ENCODE data around the gene ARFGAP2. TPM values are rescaled to one million over a fixed set of nuclear protein-coding genes. Genes with fewer than 3 reads are reported as not detected.
"Not testable (repeated sequence)": the region's sequence is repeated elsewhere in the genome, so short reads cannot be mapped to it uniquely, and the experiment has no call there.

Gene ARFGAP2
- total RNA-seq, 2 donors from 2014 or later = 181 to 189 TPM

DNA sequence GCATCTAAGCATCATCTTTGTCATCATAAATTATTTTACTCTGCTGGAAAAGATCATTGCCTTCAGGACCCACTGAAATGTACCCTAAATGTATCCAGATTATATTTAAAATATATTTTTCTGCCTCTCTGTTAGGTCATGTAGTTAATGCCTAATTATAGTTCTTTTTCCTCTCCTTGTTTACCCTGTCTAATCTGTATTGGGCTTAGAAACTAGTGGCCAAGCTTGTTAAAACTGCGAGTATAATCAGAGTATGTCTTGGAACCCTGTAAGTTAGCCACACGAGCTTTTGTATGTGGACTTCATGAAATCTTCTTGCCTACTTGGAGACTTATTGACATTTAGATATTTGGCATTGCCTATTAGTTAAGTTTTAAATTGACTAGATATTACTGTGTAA lies 55.6 kb downstream of the ARFGAP2 start:
- peaks cover 1% of the 10 kb centered on the region for H3K4me1 Mint-ChIP-seq
- no peak overlapping the region for H3K27ac Mint-ChIP-seq
- no peak overlapping the region for H3K4me3 Mint-ChIP-seq
- H3K27me3 Mint-ChIP-seq = no peaks in the 10 kb centered on the region
- no peaks in the 10 kb centered on the region for H3K9me3 ChIP-seq (ENCODE audit: control insufficient read depth, low read length, poor library complexity, severe bottlenecking)
- no peaks in the 10 kb centered on the region for H3K36me3 Mint-ChIP-seq (ENCODE audit: low read depth)
- ATAC-seq (no peak), DNase-seq (no peak)

DNA sequence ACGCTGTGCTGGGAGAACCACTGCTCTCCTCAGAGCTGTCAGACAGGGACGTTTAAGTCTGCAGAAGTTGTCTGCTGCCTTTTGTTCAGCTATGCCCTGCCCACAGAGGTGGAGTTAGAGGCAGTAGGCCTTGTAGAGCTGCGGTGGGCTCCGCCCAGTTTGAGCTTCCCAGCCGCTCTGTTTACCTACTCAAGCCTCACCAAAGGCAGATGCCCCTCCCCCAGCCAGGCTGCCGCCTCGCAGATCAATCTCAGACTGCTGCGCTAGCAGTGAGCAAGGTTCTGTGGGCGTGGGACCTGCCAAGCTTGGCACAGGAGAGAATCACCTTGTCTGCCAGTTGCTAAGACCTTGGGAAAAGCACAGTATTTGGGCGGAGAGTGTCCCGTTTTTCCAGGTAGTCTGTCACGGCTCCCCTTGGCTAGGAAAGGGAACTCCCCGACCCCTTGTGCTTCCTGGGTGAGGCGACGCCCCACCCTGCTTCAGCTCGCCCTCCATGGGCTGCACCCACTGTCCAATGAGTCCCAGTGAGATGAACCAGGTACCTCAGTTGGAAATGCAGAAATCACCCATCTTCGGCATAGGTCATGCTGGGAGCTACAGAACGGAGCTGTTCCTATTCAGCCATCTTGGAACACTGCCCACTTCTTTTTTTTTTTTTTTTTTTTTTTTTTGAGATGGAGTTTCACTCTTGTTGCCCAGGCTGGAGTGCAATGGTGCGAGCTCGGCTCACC lies 57.6 kb downstream of the ARFGAP2 start:
- H3K9me3 ChIP-seq (ENCODE audit: control insufficient read depth, low read length, poor library complexity, severe bottlenecking); H3K27me3 Mint-ChIP-seq; H3K4me1 Mint-ChIP-seq; H3K4me3 Mint-ChIP-seq; H3K36me3 Mint-ChIP-seq (ENCODE audit: low read depth); H3K27ac Mint-ChIP-seq: not testable (repeated sequence)
- peak in 2 of 3 donors; percentile 15 to 22 for DNase-seq
- ATAC-seq = peak; percentile 50

Other genes starting within 250 kb of the ARFGAP2 start
- gene CSTPP1, start 240.1 kb downstream of the ARFGAP2 start, total RNA-seq = 10 to 100 TPM; 12.2 to 13.8 TPM
- 1 to 10 TPM in 1 of 2 donors, under 1 TPM in 1; 0.30 to 1.4 TPM for gene PACSIN3, start 9.6 kb upstream of the ARFGAP2 start, total RNA-seq
- gene DDB2, start 38.1 kb upstream of the ARFGAP2 start, total RNA-seq = 10 to 100 TPM; 75.3 to 77.0 TPM
- 10 to 100 TPM; 19.6 to 23.1 TPM for gene ACP2, start 71.9 kb upstream of the ARFGAP2 start, total RNA-seq
- 1 to 10 TPM; 2.2 to 4.3 TPM for gene NR1H3, start 81.1 kb upstream of the ARFGAP2 start, total RNA-seq
- gene MADD, start 93.3 kb upstream of the ARFGAP2 start, total RNA-seq = 100 to 1,000 TPM; 155 to 209 TPM
- under 1 TPM in 1 of 2 donors, not detected in 1; 0.10 TPM for gene MYBPC3, start 175.8 kb upstream of the ARFGAP2 start, total RNA-seq
- 10 to 100 TPM in 1 of 2 donors, 1 to 10 TPM in 1; 4.9 to 14.9 TPM for gene SPI1, start 201.7 kb upstream of the ARFGAP2 start, total RNA-seq
- gene SLC39A13, start 231.7 kb upstream of the ARFGAP2 start, total RNA-seq = 10 to 100 TPM; 31.6 to 31.8 TPM
- 10 to 100 TPM; 47.8 to 55.2 TPM for gene PSMC3, start 249.6 kb upstream of the ARFGAP2 start, total RNA-seq

All from T-helper 17 cell (primary cell).